PFSK-1 (cell line): Measurements from ENCODE around the gene RGS5.

ENCODE experiments used
- FOXP2 ChIP-seq: optimal IDR thresholded peaks from 2 replicates; pipeline ENCODE3; 2011; ENCODE audit warnings: borderline replicate concordance, control low read depth, inconsistent platforms; ENCODE audit not compliant: insufficient read depth; ENCODE audit errors: extremely low read length, extremely low read depth
- POLR2AphosphoS5 ChIP-seq: IDR thresholded peaks from 2 replicates; pipeline ENCODE4 v1.6.1; 2012; ENCODE audit warnings: low read depth, mild to moderate bottlenecking, control low read depth, low read length, moderate library complexity
- SIN3A ChIP-seq: IDR thresholded peaks from 2 replicates; pipeline ENCODE4 v1.6.1; 2012; ENCODE audit warnings: mild to moderate bottlenecking, low read length, moderate library complexity, borderline replicate concordance; ENCODE audit not compliant: insufficient read depth
- TAF1 ChIP-seq: IDR thresholded peaks from 2 replicates; pipeline ENCODE4 v1.6.1; 2012; ENCODE audit warnings: low read length, control low read depth, borderline replicate concordance; ENCODE audit not compliant: insufficient read depth
- TF ChIP-seq, protein P1 (sequence below), 2 experiments: IDR thresholded peaks; 2 replicates each; pipeline versions ENCODE4 v1.6.1 to v1.8.0; 2011 to 2012; ENCODE audit warnings: low read depth in 2 of 2, low read length in 2 of 2, control low read depth in 1 of 2, inconsistent platforms in 1 of 2, mild to moderate bottlenecking in 1 of 2, moderate library complexity in 1 of 2; ENCODE audit not compliant: insufficient read depth in 1 of 2

- TF ChIP-seq POLR2AphosphoS5: no peak
- no peak for TF ChIP-seq SIN3A
- TF ChIP-seq, protein P1, sequence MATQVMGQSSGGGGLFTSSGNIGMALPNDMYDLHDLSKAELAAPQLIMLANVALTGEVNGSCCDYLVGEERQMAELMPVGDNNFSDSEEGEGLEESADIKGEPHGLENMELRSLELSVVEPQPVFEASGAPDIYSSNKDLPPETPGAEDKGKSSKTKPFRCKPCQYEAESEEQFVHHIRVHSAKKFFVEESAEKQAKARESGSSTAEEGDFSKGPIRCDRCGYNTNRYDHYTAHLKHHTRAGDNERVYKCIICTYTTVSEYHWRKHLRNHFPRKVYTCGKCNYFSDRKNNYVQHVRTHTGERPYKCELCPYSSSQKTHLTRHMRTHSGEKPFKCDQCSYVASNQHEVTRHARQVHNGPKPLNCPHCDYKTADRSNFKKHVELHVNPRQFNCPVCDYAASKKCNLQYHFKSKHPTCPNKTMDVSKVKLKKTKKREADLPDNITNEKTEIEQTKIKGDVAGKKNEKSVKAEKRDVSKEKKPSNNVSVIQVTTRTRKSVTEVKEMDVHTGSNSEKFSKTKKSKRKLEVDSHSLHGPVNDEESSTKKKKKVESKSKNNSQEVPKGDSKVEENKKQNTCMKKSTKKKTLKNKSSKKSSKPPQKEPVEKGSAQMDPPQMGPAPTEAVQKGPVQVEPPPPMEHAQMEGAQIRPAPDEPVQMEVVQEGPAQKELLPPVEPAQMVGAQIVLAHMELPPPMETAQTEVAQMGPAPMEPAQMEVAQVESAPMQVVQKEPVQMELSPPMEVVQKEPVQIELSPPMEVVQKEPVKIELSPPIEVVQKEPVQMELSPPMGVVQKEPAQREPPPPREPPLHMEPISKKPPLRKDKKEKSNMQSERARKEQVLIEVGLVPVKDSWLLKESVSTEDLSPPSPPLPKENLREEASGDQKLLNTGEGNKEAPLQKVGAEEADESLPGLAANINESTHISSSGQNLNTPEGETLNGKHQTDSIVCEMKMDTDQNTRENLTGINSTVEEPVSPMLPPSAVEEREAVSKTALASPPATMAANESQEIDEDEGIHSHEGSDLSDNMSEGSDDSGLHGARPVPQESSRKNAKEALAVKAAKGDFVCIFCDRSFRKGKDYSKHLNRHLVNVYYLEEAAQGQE (IDR thresholded peaks at IDR 0.05; ENCODE audit: insufficient read depth in 1 of 2, low read depth in 2 of 2, low read length in 2 of 2): no peak
- no peak for TF ChIP-seq TAF1
- TF ChIP-seq FOXP2: no peak
These were observed 30.9 kb downstream of the RGS5 start for GRCh38 chr1:163171826-163172225.
